ENCODE results near the gene FILIP1L.

The FILIP1L gene

GRCh38 chr3:99969136-99969535 is 145.2 kb downstream of the FILIP1L start:
- no peak for DNase-seq

GRCh38 chr3:99967796-99968195 is 146.5 kb downstream of the FILIP1L start:
- no peak for DNase-seq

DNA sequence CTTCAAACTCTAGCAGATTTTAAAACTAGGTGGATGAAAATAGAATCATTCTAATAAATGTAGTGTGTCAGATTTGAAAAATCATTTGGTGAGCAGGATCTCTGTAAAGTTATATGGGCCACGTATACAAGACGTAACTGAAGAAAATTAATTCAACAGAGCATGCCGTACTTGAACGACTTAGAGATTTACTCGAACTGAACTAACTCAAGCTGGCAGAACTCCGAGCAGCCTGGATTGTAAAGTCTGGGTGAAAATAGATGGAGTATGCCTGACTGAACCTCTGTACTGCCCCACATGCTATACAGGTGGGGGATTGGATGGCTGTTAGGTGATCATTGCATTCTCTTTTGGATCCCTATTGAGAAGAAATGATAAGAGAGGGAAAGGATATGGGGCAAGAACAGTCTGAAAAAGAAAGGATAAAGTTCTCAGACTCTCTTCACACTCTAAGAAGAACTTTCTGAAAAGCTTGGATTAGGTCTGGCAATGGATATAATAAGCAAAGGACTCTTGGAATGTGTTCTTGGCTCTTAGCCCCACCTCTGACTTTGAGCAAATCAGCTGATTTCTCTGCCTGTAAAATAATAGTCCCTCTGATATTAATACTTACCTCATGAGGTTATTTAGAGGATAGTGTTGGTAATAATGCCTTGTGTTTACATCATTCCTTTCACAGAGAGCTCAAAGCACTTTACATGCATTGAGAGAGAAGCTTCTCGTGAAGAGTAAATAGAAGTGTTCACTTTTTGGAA is 147.5 kb downstream of the FILIP1L start:
- no peak for DNase-seq

- no peak for DNase-seq
Measured at GRCh38 chr3:99965681-99966408, 148.5 kb downstream of the FILIP1L start.

- DNase-seq = no peak
Measured at GRCh38 chr3:99965077-99965476, 149.2 kb downstream of the FILIP1L start.

GRCh38 chr3:99962703-99963102 is 151.6 kb downstream of the FILIP1L start:
- DNase-seq = no peak

GRCh38 chr3:99961756-99962515 is 152.4 kb downstream of the FILIP1L start:
- DNase-seq = no peak

- DNase-seq = no peak
Measured at GRCh38 chr3:99960941-99961340, 153.4 kb downstream of the FILIP1L start.

DNA sequence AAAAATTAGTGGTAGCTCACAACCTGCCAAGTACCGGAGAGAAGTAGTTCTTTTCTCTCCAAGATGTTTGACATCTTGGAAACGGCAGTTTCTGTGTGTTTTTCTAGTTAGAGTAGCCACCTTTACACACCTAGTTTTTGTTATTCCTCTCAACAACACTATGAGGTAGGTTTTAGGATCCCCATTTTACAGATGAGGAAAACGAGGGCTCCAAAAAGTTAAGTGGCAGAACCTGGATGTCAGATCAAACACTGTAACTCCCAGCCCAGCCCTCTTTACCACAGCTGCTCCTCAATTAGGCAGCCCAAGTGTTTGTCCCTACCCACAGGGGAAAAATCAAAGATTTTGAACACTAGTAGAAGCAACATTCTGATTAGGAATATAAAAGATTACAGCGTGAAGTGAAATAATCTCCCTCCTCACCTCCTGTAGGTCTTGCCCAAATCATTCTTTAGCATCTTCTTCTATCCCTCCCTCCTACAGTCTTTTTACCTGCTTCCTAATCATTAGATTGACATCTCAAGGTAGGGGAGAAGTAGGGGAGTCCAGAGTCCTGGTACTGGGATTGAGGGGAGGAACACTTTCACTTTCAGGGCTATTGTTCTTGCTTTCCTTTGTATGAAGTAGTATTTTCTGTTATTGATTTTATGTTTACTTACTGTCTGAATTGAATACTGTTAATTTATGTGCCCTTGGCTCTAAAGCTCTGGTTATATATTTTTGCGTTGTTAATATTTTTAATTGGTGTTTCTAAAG is 154.0 kb downstream of the FILIP1L start:
- no peak for DNase-seq

DNA sequence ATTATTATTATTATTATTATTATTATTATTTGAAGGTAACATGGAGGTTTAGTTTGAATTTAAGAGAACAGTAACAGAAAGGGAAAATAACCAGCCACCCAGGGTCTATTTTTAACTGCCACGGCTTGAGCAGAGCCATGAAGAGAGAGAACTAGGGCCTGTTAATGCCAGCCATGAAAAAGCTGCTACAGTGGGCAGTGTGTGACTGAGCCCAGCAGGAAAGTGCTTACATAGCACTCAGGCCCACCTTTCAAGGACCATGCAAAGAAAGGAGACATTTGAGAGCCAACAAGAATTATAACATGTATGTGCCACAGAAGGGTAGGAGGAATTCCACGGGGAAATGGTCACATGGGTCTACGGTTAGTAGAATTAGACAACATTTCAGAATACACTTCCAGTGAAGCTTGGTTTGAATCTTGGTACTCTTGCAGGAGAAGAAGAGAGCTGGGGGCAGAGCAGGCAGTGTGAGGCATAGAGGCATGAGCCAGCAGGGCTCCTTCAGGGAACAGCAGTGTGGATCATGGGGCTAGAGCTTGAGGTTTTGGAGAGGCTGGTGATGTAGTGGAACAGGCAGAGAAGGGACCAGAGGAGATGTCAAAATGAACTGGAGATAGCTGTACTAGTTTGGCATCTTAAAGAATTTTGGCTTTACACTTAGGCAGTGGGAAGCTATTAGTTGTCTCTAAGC is 155.9 kb downstream of the FILIP1L start:
- no peak for DNase-seq

- no peak for DNase-seq
Measured at GRCh38 chr3:99957151-99957796, 157.0 kb downstream of the FILIP1L start.

- no peak for DNase-seq
Measured at GRCh38 chr3:99955773-99956562, 158.3 kb downstream of the FILIP1L start.

DNA sequence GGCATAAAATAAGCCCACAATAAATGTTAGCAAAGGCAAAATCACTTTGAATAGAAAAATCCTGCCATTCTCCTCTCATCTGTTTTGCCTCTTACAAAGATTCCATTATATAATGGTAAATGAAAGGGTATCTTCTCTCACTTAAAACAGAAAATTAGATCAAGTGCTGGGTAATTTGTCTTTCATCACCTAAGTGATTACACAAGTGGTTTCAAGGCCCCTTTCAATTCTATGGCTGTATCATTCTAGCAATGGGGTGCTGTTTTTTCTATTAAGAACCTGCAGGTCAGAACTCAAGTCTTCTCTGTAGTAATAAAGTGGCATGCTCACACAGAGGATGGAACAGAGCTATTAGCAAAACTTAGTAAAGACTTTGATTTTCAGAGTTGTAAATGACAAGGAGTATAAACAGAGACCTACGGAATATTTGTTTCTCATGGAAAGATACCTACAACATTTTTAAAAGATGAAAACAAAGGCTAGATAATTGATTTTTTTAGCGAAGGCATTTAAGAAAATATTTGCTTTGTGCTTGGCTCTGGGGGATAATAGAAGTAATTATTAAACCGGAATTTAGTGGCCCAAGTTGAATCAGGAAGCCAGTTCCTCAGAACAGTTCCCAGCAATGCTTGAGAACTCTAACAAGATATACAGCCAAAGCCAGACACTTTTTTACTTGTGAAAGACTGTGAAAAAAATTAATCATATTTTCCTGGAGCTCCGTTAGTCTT is 159.2 kb downstream of the FILIP1L start:
- DNase-seq = no peak

DNA sequence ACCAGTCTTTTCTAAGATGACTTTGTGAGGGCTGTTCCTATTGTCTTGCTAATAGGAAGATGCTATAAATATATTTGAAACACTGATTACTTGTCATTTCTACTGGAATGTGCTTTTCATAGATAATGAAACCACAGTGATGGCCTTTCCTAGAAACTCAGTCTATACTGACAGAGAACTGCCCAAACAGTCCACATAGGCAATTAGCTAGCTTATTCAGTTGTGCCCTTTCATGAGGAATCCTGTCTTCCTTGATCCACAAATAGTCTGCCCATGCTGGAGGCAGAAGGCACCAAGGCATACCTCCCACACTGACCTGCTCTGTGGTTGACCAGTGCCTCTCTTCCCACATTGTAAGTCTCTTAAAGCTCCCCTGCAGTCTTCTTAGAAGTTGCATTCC is 160.7 kb downstream of the FILIP1L start:
- no peak for DNase-seq

- no peak for DNase-seq
Measured at GRCh38 chr3:99952306-99952705, 162.0 kb downstream of the FILIP1L start.

DNA sequence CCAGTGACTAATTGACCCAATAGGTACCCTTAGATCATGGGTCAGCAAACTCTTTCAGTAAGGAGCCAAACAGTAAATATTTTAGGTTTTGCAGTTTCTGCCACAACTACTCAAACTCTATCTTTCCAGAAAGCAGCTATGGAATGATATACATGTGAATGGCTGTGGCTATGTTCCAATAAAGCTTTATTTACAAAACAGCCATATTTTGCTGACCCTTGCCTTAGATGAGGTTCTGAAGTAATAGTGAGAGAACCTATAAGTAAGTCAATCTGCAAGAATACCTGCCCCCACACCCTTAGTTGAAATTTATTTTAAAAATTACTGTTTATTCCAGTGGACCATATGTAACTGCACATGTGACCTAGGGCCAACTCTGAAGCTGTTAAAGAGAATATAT is 162.6 kb downstream of the FILIP1L start:
- DNase-seq = no peak

GRCh38 chr3:99950921-99951320 is 163.4 kb downstream of the FILIP1L start:
- no peak for DNase-seq

DNA sequence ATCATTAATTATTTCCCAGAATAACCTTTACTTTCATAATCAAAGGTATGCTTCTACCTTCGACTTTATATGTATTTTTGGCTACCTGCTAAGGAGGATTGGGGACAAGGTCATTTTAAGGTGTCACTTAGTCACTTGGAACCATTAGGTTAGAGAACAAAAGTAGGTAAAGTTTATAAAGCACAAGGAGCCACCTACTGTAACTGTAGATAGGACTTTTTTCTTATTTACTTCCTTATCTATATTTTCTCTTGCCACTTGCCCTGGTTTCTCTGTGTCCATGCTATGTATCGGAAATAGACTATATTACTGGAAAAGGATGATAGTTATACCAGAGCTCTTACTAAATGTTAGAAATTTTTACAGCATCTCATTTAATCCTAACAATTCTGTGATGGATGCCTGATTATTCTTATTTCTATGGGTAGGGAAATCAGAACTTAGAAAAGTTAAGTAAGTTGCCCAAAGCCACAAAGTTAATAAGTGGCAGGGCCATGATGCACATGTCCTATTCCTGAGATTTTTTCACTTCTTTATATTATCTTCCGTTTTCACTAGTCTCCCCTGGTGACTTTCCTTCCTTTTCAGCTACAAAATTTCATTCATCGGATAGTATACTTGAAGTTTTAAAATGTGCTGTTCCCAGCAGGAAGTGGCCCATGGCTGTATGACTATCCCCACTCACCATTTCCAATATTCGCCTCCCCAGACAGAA is 164.2 kb downstream of the FILIP1L start:
- DNase-seq = no peak

DNA sequence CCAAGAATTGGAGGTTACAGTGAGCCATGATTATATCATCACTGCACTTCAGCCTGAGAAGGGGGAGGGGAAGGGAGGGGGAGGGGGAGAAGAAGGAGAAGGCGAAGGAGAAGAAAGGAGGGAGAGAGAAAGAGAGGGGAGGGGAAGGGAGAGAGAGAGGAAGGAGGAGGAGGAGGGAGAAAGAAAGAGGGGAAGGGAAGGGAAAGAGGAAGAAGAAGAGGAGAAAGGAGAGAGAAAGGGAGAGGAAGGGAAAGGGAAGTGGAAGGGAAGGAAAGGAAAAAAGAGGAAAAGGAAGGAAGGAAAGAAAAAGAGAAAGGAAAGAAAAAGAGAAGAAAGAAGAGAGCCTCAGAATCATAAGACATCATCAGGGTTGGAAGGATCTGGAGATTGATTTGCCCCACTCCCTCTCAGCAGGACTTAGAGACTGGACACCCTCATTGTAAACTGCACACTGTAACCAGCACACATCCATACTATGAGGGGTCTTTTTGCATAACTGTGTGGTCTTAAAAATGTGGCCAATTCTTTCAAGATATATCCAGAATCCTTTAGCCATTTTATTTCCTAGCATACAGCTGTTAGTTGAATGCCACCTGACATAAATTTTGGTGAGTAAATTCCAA is 165.7 kb downstream of the FILIP1L start:
- no peak for DNase-seq
